GM19455 (cell line): ENCODE measurements around the gene FAM117A.
"Not testable (repeated sequence)": the region's sequence is repeated elsewhere in the genome, so short reads cannot be mapped to it uniquely, and the experiment has no call there.

Experiments used
- ATAC-seq: cut with Tn5 transposase; IDR thresholded peaks from one replicate; pipeline ENCODE4 v1.9.1; 2021; ENCODE audit not compliant: unreplicated experiment

The FAM117A gene

DNA sequence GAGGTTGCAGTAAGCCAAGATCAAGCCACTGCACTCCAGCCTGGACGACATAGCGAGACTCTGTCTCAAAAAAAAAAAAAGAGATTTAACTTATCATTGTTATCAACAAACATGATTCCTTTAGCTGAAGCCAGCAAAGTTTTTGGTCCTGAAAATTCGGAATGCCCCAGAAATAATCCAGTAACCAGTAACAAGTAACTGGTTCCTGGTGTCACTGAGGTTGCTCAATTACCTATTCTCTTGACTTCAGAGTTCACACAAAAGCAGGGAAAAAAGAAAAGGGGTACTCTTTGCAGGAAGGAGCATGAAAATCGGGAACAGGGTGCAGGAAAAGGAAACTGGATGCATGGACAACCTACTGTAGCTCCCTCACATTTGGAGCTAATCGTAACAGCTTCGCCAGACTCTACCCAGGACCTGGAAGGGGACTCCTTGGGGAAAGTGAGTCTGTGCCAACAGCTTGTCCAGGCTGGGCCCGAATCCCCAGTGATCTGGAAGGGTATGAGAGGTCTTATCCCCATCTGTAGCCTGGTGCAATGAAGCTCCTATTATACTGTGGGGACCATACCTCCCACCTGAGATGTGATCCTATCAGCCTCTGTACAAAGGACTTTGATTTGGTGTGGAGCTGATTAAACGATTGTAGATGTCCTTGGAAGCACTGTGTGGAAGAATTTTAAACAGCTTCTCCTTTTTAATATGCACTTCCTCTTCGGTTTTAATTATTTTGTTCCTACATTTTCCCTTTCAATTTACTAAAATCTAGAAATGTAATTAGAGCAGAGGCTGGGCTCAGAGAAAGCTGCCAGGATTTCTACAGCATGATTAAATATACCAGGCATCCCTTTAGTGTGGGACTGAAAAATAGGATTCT, 82.6 kb downstream of the FAM117A start:
- ATAC-seq: no peak

- no peak for ATAC-seq
Observed at GRCh38 chr17:49680314-49680713, 83.6 kb downstream of the FAM117A start.

DNA sequence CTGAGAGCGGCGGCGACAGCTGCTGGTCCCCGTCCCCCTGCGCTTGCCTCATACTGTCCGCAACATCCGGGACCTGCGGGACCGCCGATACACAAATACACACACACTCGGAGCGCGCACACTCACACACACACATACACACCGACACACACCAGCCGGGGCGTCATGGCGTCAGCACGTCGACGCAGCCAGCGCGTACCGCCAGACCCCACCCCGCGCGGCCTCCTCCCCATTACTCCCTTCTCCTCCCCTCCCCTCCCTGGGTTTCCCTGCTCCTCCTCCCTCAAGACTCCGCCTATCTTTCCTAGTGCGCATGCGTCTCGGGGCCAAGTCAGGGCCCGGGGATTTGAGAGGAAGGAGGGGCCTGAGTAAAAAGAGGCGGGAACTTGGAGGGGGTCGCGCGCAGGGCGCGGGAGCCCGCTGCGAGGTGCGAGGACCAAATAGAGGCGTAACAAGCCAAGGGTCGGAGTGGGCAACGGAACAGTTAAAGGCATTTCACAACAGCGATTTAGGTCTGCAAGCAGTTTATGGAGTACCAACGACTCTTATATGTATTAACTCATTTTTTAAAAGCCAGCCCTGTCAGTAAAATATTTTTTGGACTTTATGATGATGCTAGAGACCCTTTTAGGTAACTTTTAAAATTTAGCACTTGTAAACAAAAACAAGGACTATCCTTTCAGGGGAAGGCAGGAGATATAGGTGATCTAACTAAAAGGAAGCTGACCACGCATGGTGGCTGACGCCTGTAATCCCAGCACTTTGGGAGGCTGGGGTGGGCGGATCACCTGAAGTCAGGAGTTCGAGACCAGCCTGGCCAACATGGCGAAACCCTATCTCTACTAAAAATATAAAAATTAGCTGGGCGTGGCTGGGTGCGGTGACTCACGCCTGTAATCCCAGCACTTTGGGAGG, 85.7 kb downstream of the FAM117A start, which contains the start of gene SPOP:
SPOP (minus strand) TSS at position 165 of the 915 bp plus-strand sequence. CDS start 55,287 bp downstream, outside the sequence.
- ATAC-seq: peak; percentile 64

- no peak for ATAC-seq
Observed at GRCh38 chr17:49677134-49677932, 86.6 kb downstream of the FAM117A start.

DNA sequence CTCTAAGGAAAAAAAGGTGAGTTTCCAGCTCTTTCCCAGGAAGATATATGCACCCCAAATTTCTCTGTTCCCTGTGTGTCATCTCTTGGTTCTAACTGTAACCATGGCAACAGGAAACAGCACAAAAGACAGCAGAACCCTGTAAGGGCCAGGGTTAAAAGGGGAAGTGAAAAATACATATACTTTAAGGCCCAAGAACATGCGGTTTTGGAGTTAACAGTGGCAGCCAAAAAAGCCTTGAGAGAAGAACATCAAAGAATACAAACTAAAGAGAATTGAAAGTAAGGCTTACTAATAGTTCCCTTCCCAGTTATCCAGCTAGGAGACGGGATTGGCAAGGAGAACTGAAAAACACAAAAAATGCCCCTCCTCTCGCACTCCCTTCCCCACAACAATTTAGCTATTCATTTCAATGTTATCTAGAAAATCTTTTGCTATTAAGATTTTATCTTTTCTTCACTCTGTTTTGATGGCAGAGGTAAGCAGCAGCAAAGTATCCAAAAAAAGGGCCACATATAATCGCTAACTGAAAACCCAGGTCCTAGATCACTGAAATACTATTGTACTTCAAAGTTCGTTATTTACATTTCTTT, 87.6 kb downstream of the FAM117A start:
- peak; percentile 57 for ATAC-seq

GRCh38 chr17:49674507-49674906, 89.4 kb downstream of the FAM117A start:
- ATAC-seq: no peak

- not testable (repeated sequence) for ATAC-seq
Observed at GRCh38 chr17:49673679-49674078, 90.3 kb downstream of the FAM117A start.

DNA sequence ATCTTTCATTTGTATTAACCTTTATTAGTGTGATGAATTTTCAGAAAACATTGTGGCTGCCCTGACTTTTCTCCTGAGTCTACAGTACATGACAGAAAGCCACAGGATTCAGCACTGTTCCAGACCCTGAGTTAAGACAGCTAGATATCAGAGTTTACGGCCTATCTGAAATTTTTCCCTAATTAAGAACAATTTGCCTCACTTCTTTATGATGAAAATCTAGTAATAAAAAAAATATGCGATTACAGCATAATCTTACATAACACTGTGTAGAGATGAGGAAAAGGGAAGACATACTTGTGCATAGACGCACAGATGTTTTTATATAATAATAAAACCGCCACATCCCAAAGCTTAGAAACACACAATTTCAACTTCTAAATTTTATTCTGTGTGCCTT, 93.3 kb downstream of the FAM117A start:
- no peak for ATAC-seq

DNA sequence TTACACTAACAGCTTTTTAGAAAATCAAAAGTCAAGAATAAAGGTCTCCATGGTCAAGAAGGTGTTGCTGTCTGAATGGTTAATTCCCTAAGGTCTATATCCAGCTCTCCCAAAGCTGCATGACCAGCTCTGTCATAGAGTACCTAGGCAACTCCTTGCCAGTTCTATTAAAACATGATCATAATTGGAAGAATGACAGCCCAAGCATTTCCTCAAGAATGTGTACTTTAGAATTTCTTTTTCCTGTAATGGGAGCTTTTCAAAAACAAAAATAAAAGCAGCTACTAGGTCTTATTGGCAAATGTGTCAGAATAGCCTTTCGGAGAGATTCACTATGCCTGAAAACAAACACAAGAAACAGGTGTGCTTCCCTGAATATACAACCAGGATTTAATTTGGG, 93.9 kb downstream of the FAM117A start:
- ATAC-seq: no peak

GRCh38 chr17:49667854-49668253, 96.1 kb downstream of the FAM117A start:
- no peak for ATAC-seq

- ATAC-seq: no peak
Observed at GRCh38 chr17:49664706-49665211, 99.2 kb downstream of the FAM117A start.
